C1 segment of cervical spinal cord (tissue), 14 donors: ENCODE measurements around the gene ETV6.

ENCODE experiments used
- DNase-seq, 14 donors: peaks; one replicate each; lab custom pipeline; 2025; lab: John Stamatoyannopoulos, UW

ETV6 gene

DNA sequence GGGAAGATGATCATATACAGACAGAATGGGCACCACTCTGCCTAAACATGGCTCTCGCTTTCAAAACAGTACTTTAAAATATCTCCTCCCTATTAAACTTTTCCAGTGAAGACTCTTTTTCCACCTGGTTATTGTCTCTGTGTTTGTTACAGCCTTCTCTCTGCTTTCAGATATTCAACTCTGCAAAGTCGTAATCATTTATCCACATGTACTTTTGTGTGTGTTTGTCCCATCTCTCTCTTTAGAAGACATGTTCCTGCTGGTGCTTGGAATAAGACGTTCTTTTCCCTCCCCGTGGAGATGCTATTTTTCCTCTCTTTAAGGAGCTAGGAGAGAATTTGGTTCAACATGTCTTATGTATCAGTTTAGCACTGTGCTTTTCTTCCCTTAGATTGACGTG lies 45.1 kb downstream of the ETV6 start:
- no peak for DNase-seq

DNA sequence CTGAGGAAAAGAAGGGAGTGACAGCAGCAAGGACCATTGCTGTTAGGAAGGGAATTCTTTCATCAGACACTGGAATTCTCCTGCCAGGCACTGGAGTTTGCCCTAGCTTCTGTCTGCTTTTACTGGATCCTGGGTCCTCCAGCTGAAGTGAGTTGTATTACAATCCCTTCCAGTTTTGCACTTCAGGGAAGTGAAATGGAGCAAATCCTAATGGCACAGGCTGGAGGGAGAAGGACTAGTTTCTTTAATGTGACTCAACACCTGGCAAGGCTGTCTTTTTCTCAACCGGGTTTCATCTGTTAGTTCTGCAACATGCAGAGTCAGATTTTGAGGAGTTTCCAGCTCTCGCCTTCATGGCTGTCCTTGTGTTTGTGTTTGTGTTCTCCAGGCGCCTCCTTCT lies 45.8 kb downstream of the ETV6 start:
- peak in 1 of 14 donors; percentile 37 for DNase-seq

DNA sequence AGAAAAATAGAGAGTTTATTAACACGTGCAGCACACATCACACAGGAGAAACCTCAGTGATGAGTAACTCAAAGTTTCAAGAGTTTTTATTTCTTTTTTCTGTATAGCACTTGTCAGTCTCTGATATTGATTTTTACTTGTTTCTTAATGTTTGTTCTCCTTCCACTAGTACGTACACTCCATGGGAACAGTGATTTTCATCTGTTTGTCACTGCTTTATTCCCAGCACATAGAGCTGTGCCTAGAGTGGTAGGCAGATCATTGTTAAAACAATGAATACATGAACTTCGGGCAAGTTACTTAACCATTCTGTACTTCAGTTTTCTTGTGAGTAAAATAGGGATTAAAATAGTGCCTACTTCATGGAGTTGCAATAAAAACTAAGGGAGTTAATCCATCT lies 46.6 kb downstream of the ETV6 start:
- DNase-seq, result no peak

DNA sequence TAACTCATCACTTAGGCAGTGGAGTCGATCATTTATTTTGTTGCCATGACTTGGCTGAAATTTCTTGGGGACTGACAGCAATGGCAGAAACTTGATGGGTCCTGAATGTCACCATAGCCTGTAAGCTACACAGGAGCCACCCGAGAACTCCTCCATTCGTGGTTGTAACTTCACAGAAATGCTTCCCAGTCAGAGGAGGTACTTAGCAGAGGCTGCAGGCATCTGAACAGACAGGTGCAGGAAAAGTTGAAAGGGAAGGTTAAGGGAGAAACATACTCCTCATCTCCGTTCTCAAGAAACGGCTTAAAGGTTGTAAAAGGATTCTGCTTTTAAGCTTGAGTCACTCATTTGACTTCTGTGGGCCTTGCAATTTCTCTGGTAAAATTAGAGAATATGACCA lies 47.7 kb downstream of the ETV6 start:
- no peak for DNase-seq

DNA sequence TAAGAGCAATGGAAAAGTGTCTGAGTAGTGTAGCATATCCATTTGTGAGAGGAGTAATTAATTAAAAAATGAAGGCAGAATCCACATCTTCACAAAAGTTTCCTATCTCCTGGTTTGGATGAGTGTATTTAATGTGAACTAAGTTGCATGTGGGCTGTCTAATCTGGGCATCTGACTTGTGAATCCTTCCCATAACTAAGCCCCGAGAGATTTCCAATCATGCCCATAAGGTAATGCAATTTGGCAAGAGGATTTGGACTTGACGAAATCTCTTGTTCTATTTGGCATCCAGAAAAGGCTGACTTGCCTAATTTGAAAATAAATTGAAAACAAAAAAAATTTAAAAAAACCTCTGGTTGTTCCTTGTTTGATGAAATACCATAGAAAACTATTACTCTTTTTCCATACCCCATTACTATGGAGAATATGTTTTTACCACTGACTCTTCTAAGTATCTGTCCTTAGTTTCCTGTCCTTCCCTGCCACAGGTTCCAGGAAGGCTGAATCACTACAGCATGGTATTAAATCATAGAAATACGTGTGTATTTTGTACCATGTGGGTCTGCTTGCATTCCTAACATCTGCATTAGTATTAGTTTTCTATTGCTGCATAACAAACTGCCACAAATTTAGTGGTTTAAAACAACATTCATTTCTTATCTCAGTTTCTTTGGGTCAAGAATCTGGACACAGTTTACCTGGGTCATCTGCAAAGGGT lies 48.4 kb downstream of the ETV6 start:
- DNase-seq, result no peak

DNA sequence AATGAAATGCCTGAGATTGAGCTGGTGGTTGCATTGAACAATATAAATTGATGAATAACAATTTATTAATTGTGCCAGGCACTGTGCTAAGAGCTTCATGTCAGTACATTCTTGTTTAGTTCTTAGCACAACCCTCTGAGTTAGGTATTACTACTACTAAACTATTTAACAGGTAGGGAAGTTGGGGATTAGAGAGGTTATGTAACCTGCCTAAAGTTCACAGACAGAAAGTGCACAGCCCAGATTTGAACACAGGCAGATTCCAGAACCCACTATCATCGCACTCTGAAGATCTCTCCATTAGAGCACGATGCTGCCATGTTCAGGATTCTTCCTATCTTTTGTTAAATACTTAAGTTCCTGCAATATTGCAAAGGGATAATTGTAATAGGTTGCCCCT lies 49.3 kb downstream of the ETV6 start:
- DNase-seq, result no peak

DNA sequence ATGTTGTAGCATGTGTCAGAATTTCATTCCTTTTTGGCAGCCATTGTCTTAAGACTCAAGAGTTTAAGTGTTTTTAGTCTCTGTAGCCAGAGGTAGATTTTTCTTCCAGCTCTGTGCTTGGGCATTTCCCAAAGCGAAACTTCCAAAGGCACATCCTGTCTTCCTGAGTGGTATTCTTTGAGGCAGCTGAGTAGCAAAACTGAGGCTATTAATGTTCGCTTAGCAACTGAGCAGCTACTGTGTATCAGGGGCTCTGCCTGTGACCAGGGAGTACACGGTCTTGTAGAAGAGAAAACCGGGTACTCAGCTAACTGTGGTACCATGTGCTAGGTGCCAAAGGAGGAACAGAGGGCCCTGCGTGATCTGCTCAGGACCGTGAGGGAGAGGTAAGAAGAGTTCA lies 52.0 kb downstream of the ETV6 start:
- DNase-seq, result no peak

DNA sequence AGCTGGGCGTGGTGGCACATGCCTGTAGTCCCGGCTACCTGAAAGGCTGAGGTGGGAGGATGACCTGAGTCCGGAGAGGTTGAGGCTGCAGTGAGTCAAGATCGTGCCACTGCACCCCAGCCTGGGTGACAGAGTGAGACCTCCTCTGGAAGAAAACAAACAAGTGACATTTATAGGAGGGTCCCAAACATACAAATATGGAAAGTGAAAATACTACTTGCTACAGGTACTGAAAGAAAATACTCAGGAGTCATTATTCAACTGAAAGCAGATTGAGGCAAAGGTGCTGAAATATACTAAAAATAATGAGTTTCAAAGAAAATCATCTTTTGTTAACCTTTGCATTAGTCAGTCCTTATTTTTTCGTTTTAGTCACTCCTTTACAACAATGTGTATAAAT lies 53.5 kb downstream of the ETV6 start:
- DNase-seq, result no peak

DNA sequence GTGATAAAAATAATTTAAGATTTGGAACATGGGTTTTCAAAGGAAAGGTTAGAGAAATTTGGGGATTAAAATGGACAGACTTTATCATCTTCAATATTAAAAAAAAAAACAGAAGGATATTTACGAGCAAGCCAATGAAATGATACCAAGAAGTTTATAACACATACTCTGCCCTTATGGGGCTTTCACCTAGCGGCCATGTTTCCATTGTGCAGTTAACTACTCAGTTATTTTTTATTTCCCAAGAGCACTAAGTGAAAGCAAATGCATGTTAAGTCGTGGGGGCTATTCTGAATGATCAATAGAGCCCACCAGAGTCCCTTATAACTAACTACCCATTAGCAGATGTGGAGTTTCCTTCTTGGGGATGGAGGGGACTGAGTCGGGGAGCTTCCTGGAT lies 53.9 kb downstream of the ETV6 start:
- no peak for DNase-seq

DNA sequence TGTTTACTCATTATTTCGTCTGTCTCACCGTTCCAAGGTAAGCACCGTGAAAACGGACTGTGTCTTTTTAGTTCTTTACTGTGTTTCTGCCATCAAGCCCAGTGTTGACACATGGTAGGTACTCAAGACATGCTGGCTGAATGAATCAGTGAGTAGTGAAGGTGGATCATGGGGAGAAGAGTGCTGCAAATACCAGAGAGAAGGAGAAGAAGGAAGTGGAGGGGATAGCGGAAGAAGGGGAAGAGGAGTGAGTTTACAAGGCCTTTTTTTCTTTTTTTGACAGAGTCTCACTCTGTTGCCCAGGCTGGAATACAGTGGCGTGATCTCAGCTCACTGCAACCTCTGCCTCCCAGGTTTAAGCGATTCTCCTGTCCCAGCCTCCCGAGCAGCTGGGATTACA lies 54.6 kb downstream of the ETV6 start:
- DNase-seq, result no peak

DNA sequence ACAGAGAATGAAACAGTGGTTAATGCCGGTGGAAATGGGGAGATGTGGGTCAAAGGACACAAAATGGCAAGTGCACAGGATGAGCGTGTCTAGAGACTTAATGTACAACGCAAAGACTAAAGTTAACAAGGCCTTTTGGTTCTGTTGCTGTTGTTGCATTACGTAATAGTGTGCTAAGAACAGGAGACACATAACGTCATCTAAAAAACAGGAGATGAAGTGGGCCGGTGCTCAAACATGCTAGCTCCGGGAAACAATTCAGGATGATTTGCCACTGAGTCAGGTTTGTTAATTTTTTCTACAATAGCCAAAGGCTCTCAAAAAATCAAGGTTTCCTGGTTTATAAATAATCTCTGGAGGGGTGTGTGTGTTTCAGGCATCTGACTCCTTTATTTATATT lies 55.5 kb downstream of the ETV6 start:
- no peak for DNase-seq

DNA sequence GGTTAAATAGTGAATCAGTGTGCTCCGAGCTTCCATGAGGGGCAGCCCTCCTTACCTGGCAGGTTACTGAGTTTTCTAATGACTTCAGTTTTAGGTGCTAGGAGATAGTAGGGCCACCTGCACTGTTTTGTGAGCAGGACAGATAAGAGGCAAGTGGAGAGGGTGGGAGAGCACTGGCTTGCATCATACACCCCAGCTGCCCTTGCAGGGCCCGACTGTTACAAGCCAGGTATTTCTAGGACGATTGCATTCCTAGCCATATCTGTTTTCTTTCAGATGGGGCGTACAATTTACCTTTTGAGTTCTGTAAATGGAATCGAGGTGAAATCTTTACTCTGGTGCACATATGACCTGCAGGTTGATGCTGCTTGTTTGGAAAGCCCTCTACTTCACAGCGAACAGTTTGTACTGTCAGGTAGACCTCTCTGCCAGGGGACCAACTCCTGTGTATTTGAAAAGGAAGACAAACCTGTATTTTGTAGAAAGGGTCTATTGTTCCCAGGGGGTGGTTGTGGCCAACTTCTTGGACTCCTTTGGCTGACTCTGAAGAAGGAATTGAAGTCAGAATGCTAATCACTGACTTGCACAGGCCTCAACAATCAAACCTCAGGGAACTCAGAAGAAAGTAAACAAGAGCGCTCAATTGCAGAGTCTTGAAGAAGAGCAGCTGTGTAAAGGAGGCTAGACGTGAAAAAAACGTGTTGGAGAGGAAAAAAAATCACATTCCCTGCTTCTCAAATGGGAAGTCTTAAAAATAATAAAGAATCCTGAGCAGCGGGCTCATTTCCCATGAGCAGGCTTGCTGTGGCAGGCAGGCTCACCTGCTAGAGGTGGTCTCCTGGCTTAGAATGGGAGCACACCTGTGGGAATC lies 57.3 kb downstream of the ETV6 start:
- no peak for DNase-seq

DNA sequence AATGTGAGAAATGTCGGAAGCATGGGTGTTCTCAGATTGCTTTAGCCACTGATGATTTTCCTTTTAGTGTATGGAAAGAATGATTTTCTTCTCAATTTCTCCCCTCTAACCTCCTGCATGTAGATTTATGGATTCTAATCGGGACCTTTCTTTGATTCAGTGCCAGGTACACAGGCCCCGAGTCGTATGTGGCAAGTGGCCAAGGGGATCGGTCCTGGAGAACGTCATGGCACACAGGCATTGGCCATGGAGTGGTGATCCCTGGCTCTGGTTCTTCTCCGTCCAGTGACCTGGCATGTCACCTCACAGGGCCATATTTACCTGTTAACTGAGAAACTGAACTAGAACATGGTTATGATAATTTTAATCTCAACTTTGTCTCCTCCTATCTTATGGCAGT lies 58.1 kb downstream of the ETV6 start:
- no peak for DNase-seq

DNA sequence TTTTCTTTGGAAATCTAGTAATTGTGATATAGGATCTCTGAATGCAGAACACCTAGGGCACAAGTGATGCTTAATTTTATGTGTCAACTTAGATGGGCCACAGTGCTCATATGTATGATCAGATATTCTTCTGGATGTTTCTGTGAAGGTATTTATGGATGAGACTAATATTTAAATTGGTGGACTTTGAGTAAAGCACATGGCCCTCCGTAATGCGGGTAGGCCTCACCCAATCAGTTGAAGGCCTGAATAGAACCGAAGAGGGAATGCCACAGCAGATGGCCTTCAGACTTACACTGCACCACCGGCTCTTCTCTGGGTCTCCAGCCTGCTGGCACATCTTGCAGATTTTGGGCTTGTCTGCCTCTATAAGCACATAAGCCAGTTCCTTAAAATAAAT lies 60.0 kb downstream of the ETV6 start:
- no peak for DNase-seq

DNA sequence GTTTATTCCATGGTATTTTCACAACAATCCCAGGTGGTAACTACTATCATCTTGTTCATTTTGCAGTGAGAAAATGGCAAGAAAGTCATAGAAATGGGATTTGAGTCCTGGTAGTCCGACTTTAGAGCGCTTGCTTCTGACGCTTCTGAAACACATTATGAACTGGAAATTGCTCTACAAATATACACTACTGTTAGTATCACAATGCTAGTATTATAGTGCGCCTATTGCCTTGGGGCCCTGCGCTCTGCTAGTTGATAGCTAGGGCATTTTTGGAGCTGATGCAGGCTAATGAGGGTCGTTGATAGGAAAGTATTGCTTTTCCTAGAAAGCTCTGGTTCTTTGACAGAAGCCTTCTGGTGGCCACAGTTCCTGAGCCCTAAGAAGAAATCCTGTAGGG lies 61.0 kb downstream of the ETV6 start:
- DNase-seq, result no peak

DNA sequence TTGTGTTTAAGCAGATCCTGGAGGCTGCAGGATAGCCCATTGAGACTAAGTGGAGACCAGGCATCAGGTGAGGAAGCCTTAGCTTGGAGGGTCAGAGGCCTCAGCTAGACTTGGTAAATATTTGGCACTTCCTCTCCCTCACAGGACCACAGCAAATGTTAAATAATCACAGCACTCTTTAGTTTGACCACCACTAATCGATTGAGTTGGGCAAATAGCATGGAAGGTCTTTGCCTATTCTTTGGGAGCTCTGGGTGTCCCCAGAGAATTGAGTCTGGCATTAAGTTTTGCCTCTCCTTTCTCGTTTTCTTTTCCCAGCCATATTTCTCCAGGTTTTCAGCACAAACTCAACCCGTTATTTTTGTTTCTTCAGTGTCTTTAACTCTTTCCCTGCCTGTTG lies 61.4 kb downstream of the ETV6 start:
- no peak for DNase-seq

DNA sequence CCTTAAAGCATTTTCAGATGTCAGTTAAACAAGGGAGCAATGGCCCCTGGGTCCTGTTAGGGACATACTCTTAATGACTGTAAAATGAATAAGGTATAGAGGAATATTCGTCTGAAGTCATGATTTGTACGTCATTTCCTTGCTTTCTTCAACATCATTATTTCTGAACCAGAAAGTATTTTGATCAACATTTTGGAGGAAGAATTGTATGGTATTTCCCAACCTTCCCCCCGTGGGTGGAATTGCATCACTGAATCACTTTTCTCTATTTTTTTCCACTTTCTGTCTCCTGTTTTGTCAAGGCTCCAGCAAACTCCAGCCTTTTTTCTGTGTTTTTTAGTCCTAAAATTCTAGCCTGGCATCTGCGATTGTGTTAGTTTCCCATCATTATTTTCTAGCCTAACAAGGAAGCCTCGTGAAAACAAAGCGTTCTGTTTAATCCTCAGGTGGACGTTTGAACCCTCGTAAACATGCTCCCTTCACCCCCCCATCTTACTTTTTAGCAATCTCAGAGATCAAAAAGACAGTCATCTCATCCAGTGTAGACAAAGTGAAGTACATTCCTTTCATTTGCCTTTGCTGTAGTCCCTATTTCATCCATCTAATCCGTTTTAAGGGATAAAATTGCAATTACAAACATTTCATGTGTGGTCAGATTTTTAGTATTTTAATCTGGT lies 62.3 kb downstream of the ETV6 start:
- no peak for DNase-seq

DNA sequence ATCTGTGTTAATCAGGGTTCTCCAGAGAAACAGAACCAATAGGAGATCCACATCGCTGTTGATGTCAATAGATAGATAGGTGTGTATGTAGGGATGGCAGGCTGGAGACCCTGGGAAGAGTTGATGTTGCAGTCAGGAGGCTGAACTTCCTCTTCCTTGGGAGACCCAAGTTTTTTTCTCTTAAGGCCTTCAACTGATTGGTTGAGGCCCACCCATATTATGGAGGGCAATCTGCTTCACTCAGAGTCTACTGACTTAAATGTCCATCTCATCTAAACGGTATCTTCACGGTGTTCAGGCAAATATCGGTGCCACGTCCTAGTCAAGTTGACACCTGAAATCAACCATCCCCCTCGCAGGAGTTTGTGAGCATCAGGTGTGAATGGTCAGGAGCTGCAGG lies 63.0 kb downstream of the ETV6 start:
- DNase-seq, result no peak

DNA sequence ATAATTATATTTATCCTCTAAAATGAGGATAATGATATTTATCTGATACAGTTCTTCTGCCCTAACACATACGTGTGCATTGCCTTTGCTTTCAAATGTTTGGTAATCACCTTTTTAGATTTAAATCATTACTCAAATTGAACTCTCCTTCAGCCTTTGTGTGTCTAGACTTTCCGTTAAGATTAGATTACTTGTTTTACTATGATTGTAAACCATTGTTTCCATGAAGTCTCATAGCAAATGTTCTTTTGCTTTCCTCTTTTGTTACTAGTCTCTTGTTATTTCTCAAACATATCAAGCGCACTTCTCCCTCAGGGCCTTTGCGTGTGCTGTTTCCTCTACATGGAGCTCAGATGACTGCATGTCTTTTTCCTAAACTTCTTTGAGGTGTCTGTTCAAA lies 63.7 kb downstream of the ETV6 start:
- DNase-seq, result no peak

DNA sequence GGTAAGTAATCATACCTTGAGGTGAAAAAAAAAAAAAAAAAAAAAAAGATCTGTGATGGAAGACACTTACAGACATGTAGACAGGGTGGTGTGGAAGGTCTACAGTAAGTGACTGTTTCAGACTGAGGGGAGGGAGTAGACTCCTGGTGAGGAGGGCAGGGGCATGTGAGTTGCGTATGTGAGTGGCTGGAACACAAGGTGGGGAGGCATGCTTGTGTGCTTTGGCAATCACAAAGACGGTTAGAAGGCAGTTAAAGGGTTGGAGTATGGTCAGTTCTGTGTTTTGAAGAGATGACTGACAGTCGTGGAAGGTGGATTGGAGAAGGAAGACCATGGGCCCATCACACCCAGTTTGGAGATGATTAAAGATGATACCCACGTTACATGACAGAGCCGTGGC lies 65.2 kb downstream of the ETV6 start:
- DNase-seq, result no peak

DNA sequence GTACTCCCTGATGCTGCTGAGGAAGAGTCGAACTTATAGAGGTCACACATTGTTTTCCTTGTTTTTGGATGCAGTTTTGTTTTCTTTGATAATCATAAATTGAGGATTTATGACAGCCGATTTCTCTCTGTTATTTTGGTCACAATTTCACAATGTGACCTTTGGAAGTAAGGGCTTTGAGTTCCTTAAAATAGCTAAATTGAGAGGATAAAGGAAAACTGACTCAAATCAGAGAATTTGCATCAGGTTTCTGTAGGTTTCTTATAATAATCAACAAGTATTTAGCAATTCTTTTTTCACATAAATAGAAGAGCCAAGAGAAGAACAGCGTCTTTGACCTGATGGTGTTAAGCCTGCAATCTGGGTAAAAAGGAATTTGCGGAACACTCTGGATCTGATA lies 66.1 kb downstream of the ETV6 start:
- no peak for DNase-seq

DNA sequence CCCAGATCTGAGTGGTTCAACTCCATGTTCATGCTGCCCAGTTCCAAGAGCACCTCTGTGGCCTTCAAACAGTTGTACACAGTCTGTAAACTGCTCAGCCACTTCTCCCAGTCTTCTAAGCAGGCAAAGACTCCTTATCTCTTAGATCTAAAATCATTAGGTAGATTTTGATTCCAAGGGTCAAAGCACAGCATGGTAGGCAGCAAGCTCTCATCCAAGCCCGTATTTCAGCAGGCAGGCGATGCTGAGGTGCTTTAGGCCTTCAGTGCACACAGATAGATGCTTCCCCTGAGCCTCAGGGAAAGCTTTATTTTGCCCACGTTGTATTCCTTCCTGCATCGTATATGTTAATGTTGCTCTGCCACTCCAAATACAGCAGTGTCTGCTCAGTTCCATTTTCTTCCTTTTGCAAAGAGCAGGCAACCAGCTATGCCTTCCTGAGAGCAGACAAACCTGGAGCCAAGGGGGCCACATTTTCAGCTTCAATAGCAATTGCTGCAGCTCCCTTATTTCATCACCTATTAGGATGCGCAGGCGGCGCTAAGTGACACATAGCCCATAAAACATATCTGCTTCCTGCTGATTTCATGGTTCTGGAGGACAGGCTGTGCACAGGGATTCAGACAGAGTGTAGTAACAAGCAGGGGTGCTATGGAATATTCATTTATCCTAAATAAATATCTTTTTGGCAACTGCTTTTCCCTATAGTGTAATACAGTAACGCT lies 67.5 kb downstream of the ETV6 start:
- no peak for DNase-seq
